Head of caudate nucleus (tissue), 42 donors: ENCODE measurements around the gene GZMB.
"Not testable (repeated sequence)": the region's sequence is repeated elsewhere in the genome, so short reads cannot be mapped to it uniquely, and the experiment has no call there.

Source experiments
- DNase-seq, 42 donors: peaks; one replicate each; pipeline versions ENCODE4 v3.0.0 to v3.0.0-alpha.2; 2020 to 2021; ENCODE audit warnings: mixed read lengths in 7 of 42
- intact Hi-C: fragments of 100-400 bp; cut with DNase I; formaldehyde crosslinking; loops from one replicate; pipeline ENCODE4 v1.15.0; 2022

The GZMB gene

GRCh38 chr14:24584402-24584801 lies 49.6 kb downstream of the GZMB start:
- DNase-seq, intact Hi-C loops: not testable (repeated sequence)
